HG03442 (cell line): Measurements from ENCODE around the gene NAA10.

ENCODE experiments used
- ATAC-seq: cut with Tn5 transposase; IDR thresholded peaks from one replicate; pipeline ENCODE4 v1.9.1; 2021; ENCODE audit warnings: mild to moderate bottlenecking, moderate library complexity; ENCODE audit not compliant: unreplicated experiment

The NAA10 gene

DNA sequence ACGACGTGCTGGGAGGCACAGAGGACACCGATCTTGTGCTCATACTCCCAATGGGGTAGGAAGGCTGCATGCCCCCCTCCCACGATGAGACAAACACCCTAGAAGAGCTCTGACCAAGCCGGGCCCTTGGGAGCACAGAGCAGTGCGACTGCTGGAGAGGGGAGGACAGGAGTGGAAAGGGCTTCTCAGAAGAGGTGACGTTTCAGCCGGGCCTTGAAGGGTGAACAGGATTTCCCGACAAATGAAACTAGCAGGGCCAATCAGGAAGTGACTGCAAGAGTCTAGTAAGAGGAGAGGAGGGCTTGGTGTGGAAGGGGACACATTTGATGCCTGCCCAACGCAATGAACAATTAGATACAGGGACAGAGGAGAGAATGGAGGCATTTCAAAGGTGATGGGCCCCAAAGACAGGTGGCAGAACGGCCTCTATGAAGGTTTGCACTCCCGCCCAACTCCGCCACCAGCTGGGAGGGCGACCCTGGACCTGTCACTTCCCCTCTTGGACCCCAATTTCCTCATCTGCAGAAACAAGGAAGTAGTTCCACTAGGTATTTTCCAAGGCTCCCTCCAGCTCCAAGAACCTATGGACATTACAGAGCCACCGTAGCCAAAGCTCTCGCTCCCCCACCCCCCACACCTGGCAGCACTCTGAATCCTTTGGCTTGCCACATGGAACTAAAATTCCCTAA lies 32.8 kb upstream of the NAA10 start:
- ATAC-seq: no peak

DNA sequence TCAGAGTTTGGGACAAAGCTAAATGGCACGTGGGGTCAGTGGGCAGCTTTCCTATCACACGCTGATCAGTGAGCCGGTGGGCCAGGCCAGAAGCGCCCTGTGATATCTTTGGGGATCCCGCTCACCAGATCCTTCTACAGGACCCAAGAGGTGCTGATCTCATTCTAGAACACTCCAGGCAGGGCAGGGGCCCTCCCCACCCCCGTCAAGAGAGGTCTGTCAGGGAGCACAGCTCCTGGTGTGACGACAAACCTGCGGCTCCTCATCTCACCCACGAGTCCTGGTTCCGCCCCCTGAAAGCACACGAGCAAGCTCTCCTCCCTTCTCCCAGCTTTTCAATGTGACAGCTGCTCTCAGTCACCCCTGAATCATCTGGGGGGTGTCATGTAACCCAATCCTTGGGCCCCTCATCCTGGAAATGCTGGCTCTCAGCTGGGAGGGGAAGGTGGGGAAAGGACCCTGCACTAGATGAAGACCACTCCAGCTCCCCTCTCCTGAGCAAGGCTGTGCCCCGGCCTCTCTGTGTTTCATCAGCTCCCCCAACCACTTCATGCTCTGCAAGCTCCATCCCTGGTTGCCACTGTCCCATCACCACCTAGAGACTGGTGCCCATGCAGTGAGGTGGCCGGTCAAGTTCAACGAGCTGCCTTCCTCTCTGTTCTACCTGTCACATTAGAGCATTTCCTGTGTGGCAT lies 32.2 kb upstream of the NAA10 start:
- ATAC-seq: no peak

GRCh38 chrX:153966283-153966688 lies 31.4 kb upstream of the NAA10 start:
- ATAC-seq: no peak

- no peak for ATAC-seq
These were observed 30.6 kb upstream of the NAA10 start for GRCh38 chrX:153965406-153965805.

DNA sequence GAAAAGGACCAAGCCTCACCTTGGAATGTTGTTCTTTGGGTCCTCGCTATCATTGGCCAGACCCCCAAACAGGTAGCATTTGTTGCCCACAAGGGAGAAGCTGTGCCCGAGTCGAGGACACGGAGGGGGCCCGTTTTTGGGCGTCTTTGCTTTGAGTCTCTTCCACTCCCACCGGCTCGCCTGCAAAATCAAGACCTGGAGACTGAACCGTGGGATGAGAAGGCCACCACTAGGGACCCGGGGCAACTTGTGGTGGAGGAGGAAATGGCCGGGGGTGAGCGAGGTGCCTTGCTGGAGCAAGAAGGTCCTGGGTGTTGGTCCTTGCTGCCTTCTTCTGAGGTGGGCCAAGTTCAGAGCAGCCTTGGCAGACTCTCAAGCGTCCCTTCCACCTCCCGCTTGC lies 29.3 kb upstream of the NAA10 start:
- no peak for ATAC-seq

DNA sequence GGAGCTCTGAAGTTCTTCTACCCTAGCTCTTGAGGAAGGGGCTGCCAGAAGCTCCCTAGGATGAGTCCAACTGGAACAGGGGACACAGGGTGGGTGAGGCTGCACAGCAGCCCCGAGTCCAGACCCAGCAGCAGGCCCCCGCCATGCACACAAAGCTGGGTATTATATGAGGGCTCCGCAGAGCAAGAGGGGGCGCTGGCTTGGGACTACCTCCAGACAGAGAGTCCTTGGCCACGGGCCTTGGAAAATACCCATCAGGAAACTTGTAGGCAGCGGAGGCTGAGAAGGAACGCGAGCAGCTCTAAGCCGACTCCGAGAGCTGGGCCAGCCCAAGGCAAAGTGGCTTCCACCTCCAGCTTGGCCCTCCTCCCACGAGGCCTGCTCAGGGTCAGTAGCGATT lies 28.7 kb upstream of the NAA10 start:
- ATAC-seq: no peak

GRCh38 chrX:153961292-153961691 lies 26.5 kb upstream of the NAA10 start:
- no peak for ATAC-seq

DNA sequence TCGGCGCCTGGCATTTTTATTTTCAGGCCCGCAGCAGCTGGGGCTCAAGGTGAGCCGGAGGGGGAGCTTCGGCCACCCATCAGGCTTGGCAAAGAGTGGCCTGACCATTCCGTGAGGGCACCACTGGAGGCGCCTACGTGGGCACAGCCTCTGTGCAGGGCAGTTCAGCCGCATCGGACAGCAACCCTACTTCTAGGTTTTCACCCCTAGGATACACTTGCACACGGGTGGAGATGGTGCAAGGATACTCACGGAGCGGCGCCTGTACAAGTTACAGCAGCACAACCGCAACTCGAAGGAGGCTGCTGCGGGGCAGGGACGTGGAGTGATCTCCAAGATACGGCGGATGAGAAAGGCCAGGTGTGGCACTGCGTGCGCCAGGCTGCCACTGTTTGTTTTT lies 25.9 kb upstream of the NAA10 start:
- no peak for ATAC-seq

- ATAC-seq: no peak
These were observed 25.2 kb upstream of the NAA10 start for GRCh38 chrX:153960077-153960476.

DNA sequence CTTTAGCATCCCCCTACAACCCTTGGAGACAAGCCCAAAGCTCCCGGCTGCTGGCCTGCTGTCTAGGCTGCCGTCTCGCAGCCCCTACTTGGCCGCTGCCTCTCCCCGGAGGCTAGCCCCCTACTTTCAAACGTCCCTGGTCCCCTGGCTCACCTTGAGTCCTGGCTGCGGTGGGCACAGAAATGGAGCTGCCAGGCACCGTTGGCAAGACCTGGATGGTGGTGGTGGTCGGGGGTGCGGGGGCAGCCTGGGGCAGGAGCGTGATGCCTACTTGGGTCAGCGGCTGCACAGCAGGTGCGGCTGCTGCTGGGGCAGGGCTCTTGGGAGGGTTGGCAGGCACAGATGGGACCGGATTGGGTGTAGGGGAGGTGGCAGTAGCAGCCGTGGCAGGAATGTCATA lies 24.8 kb upstream of the NAA10 start:
- ATAC-seq: no peak

GRCh38 chrX:153958605-153959004 lies 23.8 kb upstream of the NAA10 start:
- no peak for ATAC-seq

DNA sequence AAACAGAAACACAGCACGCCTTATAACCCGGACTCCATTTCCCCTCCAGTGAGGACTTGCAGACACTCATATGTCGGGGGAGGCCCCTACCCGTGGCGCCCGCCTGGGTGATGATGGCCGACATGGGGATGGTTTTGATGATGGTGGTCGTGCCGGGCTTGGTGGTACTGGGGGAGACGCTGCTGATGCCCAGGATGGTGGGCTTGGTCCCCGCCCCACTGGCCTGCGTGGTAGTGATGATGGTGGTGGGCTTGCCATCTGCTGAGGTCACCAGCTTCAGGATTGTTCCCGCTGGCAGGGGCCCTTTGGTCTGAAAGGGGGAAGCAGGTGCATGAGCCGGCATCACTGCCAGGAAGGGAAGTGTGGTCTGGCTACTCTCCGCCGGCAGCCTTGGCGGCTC lies 22.4 kb upstream of the NAA10 start:
- no peak for ATAC-seq

- ATAC-seq: no peak
These were observed 21.4 kb upstream of the NAA10 start for GRCh38 chrX:153956044-153956907.

- ATAC-seq: no peak
These were observed 20.4 kb upstream of the NAA10 start for GRCh38 chrX:153955228-153955732.

DNA sequence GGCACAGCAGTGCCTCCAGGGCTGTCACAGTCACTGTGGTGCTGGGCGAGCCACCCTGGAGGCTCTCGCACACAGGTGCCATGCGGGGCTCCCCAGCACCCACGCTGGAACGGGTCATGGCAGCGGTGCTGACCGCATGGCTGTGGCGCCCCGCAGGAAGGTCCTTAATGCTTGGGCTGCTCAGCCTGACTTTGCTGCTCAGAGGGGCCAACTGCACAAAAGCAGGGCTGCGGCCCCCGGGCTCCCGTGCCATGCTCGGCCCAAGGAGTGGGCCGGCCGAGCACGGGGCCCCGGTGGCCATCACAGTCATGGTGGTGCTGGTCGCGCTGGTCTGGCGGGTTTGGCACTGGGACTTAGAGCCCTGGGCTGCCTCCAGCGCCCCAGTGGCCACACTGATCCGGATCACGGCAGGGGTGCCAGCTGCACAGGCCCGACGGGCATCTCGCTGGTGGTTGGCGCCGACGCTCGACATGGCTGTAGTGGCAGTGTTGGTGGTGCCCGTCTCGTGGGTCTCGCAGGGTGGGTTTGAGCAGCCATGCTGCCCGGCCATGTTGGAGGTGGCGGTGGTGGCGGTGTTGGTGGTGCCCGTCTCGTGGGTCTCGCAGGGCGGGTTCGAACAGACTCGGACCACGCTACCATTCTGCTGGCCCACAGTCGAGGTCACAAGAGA lies 19.9 kb upstream of the NAA10 start:
- ATAC-seq: no peak

- ATAC-seq: no peak
These were observed 19.2 kb upstream of the NAA10 start for GRCh38 chrX:153953892-153954557.

DNA sequence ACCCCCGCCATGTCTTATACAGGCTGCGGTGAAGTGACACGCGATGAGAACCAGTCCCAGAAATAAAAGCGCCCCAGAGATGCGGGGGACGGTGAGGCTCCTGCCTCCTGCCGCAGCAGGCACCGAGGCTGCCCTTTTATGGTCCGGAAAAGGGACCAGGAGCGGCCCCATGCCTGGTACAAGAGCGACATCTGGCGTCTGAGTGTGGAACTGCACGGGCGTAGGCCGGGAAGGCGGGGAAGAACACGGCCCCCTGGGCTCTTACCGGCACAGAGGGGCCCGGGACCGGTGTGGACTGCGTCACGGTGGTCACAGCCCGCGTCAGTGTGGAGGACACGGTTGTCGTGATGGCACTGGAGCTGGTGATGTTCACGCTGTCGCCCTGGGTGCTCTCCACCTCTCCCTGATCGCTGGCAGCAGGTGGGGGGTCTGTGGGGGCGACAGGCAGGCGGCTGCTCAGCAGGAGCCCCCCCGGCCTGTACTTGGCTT lies 18.5 kb upstream of the NAA10 start:
- ATAC-seq: no peak

GRCh38 chrX:153952373-153953026 lies 17.7 kb upstream of the NAA10 start:
- no peak for ATAC-seq

DNA sequence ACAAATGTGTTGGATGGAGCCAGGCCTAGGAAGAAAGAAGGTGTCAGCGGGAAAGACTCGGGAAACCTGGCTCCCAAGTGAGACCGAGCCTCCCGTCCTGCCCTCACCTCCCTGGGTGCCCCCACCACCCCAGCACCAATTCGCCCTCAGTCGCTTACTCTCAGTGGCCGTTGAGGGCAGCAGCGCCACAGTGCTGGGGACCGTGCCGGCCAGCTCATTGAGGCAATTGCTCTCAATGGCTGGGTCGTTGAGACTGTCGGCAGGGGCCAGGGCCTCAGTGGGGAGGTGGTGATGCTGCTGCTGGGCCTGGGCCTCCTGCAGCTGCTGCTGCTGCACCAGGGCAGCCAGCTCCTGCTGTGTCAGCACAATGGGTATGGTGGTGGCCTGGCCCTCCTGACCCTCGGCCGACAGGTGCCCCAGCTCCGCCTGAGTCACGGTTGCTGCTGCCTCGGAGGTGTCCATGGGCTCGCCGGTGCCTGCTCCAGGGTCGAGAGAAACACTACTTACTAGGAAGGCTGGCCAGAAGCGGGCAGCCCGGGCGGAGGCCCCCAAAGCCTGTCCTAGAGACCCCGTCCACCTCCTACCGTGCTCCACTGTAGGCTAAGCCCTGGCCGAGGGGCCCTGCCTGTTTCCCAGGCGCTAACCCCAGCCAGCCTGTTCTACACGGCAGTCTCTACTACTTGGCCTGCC lies 17.0 kb upstream of the NAA10 start:
- ATAC-seq: no peak
